Naive thymus-derived CD4-positive, alpha-beta T cell (primary cell): ENCODE results near the gene NCOR2. TPM values are rescaled to one million over a fixed set of nuclear protein-coding genes. Genes with fewer than 3 reads are reported as not detected.

Experiments used
- ATAC-seq: fragments of 150-1000 bp; cut with Tn5 transposase; 2 replicates; pipeline ENCODE4 v1.10.0; 2021; ENCODE audit warnings: mild to moderate bottlenecking, moderate library complexity
- CTCF ChIA-PET: fragments of 350-600 bp; sonication (Branson Sonifier 250); formaldehyde crosslinking; loops from one replicate; lab custom pipeline; 2021; ENCODE audit warnings: antibody characterized with exemption; lab: Charles Lee
- POLR2A ChIA-PET: fragments of 350-600 bp; sonication (Branson Sonifier 250); formaldehyde crosslinking; loops from one replicate; lab custom pipeline; 2021; ENCODE audit warnings: antibody characterized with exemption, inconsistent platforms; lab: Charles Lee
- DNase-seq, 9 donors: peaks; one replicate each; pipeline versions ENCODE4 v3.0.0 to v3.0.0-alpha.2; 2020 to 2022; ENCODE audit warnings: mixed read lengths in 1 of 9
- H3K27ac ChIP-seq: one replicate; pipeline ENCODE4 v1.7.0; 2013; ENCODE audit warnings: mild to moderate bottlenecking, low read depth, low read length, moderate library complexity
- H3K27me3 ChIP-seq, 2 donors: one replicate each; pipeline ENCODE4 v1.7.0; 2013; ENCODE audit warnings: low read length in 2 of 2, mild to moderate bottlenecking in 2 of 2, moderate library complexity in 2 of 2; ENCODE audit not compliant: control insufficient read depth in 2 of 2, insufficient read depth in 2 of 2
- H3K36me3 ChIP-seq, 3 experiments: 1 replicate in 2 of 3; 2 replicates in 1 of 3; pipeline ENCODE4 v1.7.0; 2013; ENCODE audit warnings: low read length in 3 of 3, mild to moderate bottlenecking in 3 of 3, moderate library complexity in 1 of 3; ENCODE audit not compliant: insufficient read depth in 3 of 3, control insufficient read depth in 2 of 3
- H3K4me1 ChIP-seq, 2 donors: one replicate each; pipeline ENCODE4 v1.7.0; 2013; ENCODE audit warnings: low read length in 2 of 2, mild to moderate bottlenecking in 2 of 2, moderate library complexity in 1 of 2; ENCODE audit not compliant: control insufficient read depth in 2 of 2, insufficient read depth in 2 of 2
- H3K4me3 ChIP-seq: 2 replicates; pipeline ENCODE4 v1.7.0; 2013; ENCODE audit warnings: mild to moderate bottlenecking, low read length
- H3K9me3 ChIP-seq, 3 experiments: 1 replicate in 2 of 3; 2 replicates in 1 of 3; pipeline ENCODE4 v1.7.0; 2013; ENCODE audit warnings: low read length in 3 of 3; ENCODE audit not compliant: control insufficient read depth in 2 of 3
- H3K27ac Mint-ChIP-seq, 9 donors: one replicate each; pipeline ENCODE4 v1.8.0; 2020 to 2022; ENCODE audit warnings: mixed read lengths in 9 of 9, mild to moderate bottlenecking in 8 of 9, moderate library complexity in 5 of 9, inconsistent platforms in 2 of 9
- H3K27me3 Mint-ChIP-seq, 5 donors: one replicate each; pipeline ENCODE4 v1.8.0; 2021 to 2022; ENCODE audit warnings: mixed read lengths in 5 of 5, mild to moderate bottlenecking in 1 of 5
- H3K36me3 Mint-ChIP-seq, 5 donors: one replicate each; pipeline ENCODE4 v1.8.0; 2020 to 2022; ENCODE audit warnings: mixed read lengths in 5 of 5, mild to moderate bottlenecking in 3 of 5, inconsistent platforms in 1 of 5
- H3K4me1 Mint-ChIP-seq, 7 donors: one replicate each; pipeline ENCODE4 v1.8.0; 2020 to 2022; ENCODE audit warnings: mixed read lengths in 7 of 7, mild to moderate bottlenecking in 3 of 7, inconsistent platforms in 1 of 7
- H3K4me3 Mint-ChIP-seq, 10 donors: one replicate each; pipeline ENCODE4 v1.8.0; 2020 to 2022; ENCODE audit warnings: mild to moderate bottlenecking in 10 of 10, mixed read lengths in 10 of 10, moderate library complexity in 6 of 10, inconsistent platforms in 2 of 10
- H3K9me3 Mint-ChIP-seq, 11 donors: one replicate each; pipeline ENCODE4 v1.8.0; 2020 to 2022; ENCODE audit warnings: mixed read lengths in 11 of 11, mild to moderate bottlenecking in 4 of 11, inconsistent platforms in 1 of 11, moderate library complexity in 1 of 11
- intact Hi-C, 2 donors: fragments of 100-400 bp; cut with micrococcal nuclease; formaldehyde crosslinking; loops; one replicate each; pipeline ENCODE4 v1.15.1; 2023
- polyA plus RNA-seq, 2 donors: library from polyadenylated mRNA; unstranded; fragments of 300-500 nt; fragmentation: Illumina TruSeq; gene quantifications; one replicate each; pipeline ENCODE4 v1.2.3, GENCODE V29; 2021
- total RNA-seq, 6 experiments: library from RNA in 5 of 6; stranded (reverse) in 5 of 6; gene quantifications; 1 replicate in 5 of 6; 2 replicates in 1 of 6; pipeline ENCODE4 v1.2.3 and lab custom pipeline; 2021 to 2026

NCOR2 gene
- total and polyA plus RNA-seq, 7 experiments from 2014 or later = 5.3 to 194 (median 109) TPM

DNA sequence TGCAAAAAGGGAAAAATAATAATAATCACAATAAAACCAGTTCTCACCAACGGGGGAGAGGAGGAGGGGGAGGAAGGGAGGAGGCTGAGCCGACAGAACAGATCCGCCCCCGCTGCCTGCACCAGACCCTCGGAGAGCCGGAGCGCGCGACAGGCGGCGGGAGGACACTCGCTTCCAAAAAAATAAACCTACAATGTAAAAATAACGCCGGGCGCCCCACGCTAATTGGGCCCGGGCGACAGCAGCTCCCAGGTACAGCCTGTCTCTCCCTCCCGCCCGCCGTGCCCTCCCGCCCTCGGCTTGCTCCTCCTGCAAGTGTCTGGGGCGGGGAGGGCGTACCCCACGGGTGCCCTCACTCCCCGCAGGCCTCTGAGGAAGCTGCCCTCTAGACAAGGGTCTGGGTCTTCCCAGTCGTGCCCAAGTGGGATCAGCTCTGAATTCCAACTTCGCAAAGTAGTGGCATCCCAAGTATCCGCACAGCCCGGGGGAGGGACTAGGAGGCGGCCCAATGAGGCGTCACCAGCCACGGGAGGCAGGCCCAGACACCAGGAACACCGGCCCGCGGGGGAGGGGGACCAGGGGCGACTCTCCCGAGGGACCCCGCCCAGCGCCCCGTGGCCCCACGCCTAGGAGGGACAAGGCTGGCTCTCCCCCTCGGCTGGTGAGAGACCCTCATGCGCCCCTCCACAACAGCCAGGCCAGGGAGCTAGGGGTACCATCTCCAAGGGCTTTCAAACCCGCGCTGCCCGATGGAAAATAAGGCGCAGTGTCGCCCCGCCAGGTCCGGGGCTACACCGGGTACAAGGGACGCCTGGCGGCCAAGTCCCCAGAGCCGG lies 1.0 kb downstream of the NCOR2 start:
- DNase-seq (peak; percentile 53 to 81 (median 61)), ATAC-seq (peak; percentile 58)
- no peaks in the 10 kb centered on the region for H3K36me3 Mint-ChIP-seq
- peak overlapping the region; percentile 64 to 95 (median 88) for H3K27ac Mint-ChIP-seq
- H3K4me3 Mint-ChIP-seq = peak overlapping the region; percentile 84 to 96 (median 94)
- Histone ChIP-seq H3K27me3 (no peaks in the 10 kb centered on the region), H3K36me3 (peaks cover 0 to 7% (median 0%) of the 10 kb centered on the region in 3 experiments), H3K4me3 (peak overlapping the region; percentile 86), H3K27ac (peak overlapping the region; percentile 85), H3K4me1 (peaks cover 6 to 15% of the 10 kb centered on the region in 2 donors), H3K9me3 (no peaks in the 10 kb centered on the region)
- no peaks in the 10 kb centered on the region for H3K9me3 Mint-ChIP-seq
- intact Hi-C loops = loop anchor here (1.0 to 5.0 kb wide), 18 partner anchors 22 to 1599 kb away; partner anchors contain the start of genes ABCB9 (in 1 of the 2), ATP6V0A2 (in 1 of the 2), BRI3BP (in 1 of the 2) and DHX37 (in 1 of the 2)
- ChIA-PET POLR2A (interaction anchor here (1.5 kb wide), 1 partner anchor 44 kb away, joined by 4 read pairs; no protein-coding TSS in a partner anchor), CTCF (no interaction called here)
- no peaks in the 10 kb centered on the region for H3K27me3 Mint-ChIP-seq
- H3K4me1 Mint-ChIP-seq = peaks cover 8 to 57% (median 33%) of the 10 kb centered on the region in 7 donors

GRCh38 chr12:124565656-124566160 lies 1.7 kb downstream of the NCOR2 start:
- DNase-seq = no peak
- peaks cover 13 to 64% (median 40%) of the 10 kb centered on the region in 7 donors for H3K4me1 Mint-ChIP-seq
- Histone ChIP-seq H3K4me1 (peaks cover 6 to 15% of the 10 kb centered on the region in 2 donors), H3K4me3 (peak overlapping the region; percentile 86), H3K36me3 (peaks cover 0 to 7% (median 0%) of the 10 kb centered on the region in 3 experiments), H3K9me3 (no peaks in the 10 kb centered on the region), H3K27me3 (no peaks in the 10 kb centered on the region), H3K27ac (peak overlapping the region; percentile 85)
- intact Hi-C loops = loop anchor here (1.0 to 5.0 kb wide), 18 partner anchors 23 to 1598 kb away; partner anchors contain the start of genes ABCB9 (in 1 of the 2), ATP6V0A2 (in 1 of the 2), BRI3BP (in 1 of the 2) and DHX37 (in 1 of the 2)
- ChIA-PET CTCF (no interaction called here), POLR2A (interaction anchor here (1.5 kb wide), 1 partner anchor 45 kb away, joined by 4 read pairs; no protein-coding TSS in a partner anchor)
- H3K36me3 Mint-ChIP-seq = no peaks in the 10 kb centered on the region
- ATAC-seq = no peak
- no peaks in the 10 kb centered on the region for H3K9me3 Mint-ChIP-seq
- H3K27me3 Mint-ChIP-seq = no peaks in the 10 kb centered on the region
- H3K4me3 Mint-ChIP-seq = peak overlapping the region; percentile 84 to 96 (median 94)
- peak overlapping the region; percentile 16 to 95 (median 82) for H3K27ac Mint-ChIP-seq

DNA sequence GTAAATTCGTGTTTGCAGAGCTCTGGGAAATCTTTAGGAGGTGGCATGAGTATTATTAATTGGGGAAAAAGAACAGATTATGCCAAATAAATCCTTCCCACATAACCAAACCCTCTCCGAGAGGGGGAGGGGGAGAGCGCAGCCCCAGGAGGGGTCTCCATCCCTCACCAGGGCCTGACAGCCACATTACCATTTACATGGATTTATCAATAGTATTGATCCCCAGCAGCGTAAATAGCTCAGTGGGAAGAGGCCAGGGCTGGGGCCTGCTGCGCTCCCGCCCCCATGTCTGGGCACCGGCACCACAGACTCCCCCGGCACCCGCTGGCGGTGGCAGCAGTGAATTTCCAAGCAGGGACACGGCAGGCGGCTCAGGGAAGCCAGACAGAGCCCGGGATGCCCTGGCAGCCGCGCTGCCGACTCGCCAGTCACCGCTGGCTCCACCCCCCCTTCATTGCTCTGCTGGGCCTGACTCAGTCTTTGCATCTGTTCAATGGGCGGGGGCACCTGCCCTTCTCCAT lies 2.4 kb downstream of the NCOR2 start:
- ChIA-PET CTCF (interaction anchor here (0.7 to 1.3 kb wide), 2 partner anchors 10 to 34 kb away, joined by 3 read pairs; no protein-coding TSS in a partner anchor), POLR2A (no interaction called here)
- ATAC-seq = no peak
- DNase-seq = no peak
- H3K36me3 ChIP-seq = peaks cover 0 to 7% (median 0%) of the 10 kb centered on the region in 3 experiments
- H3K36me3 Mint-ChIP-seq = no peaks in the 10 kb centered on the region
- no peaks in the 10 kb centered on the region for H3K9me3 Mint-ChIP-seq
- no peaks in the 10 kb centered on the region for H3K9me3 ChIP-seq
- no peaks in the 10 kb centered on the region for H3K27me3 Mint-ChIP-seq
- peaks cover 6 to 15% of the 10 kb centered on the region in 2 donors for H3K4me1 ChIP-seq
- no peak overlapping the region for H3K27ac ChIP-seq
- no peaks in the 10 kb centered on the region for H3K27me3 ChIP-seq
- peak overlapping the region in 2 of 9 donors; percentile 8 to 75 for H3K27ac Mint-ChIP-seq
- no peak overlapping the region for H3K4me3 ChIP-seq
- peaks cover 13 to 65% (median 43%) of the 10 kb centered on the region in 7 donors for H3K4me1 Mint-ChIP-seq
- H3K4me3 Mint-ChIP-seq = peak overlapping the region; percentile 20 to 96 (median 93)
- intact Hi-C loops = loop anchor here (5.0 kb wide), 7 partner anchors 108 to 1598 kb away; partner anchors contain the start of genes ABCB9 (in 1 of the 2), ATP6V0A2 (in 1 of the 2) and SCARB1 (in 1 of the 2)

GRCh38 chr12:124564232-124564958 lies 3.0 kb downstream of the NCOR2 start:
- Histone ChIP-seq H3K4me1 (peaks cover 6 to 15% of the 10 kb centered on the region in 2 donors), H3K9me3 (no peaks in the 10 kb centered on the region), H3K27ac (peak overlapping the region; percentile 4), H3K27me3 (no peaks in the 10 kb centered on the region), H3K4me3 (no peak overlapping the region), H3K36me3 (peaks cover 0 to 7% (median 0%) of the 10 kb centered on the region in 3 experiments)
- ChIA-PET CTCF (interaction anchor here (0.7 to 1.3 kb wide), 2 partner anchors 10 to 34 kb away, joined by 3 read pairs; no protein-coding TSS in a partner anchor), POLR2A (interaction anchor here (0.9 kb wide), 1 partner anchor 10 kb away, joined by 4 read pairs; no protein-coding TSS in a partner anchor)
- Mint-ChIP-seq H3K36me3 (peaks cover 0 to 6% (median 0%) of the 10 kb centered on the region in 5 donors), H3K27me3 (no peaks in the 10 kb centered on the region), H3K4me3 (peak overlapping the region in 9 of 10 donors; percentile 33 to 93 (median 52)), H3K9me3 (no peaks in the 10 kb centered on the region), H3K27ac (peak overlapping the region in 4 of 9 donors; percentile 25 to 74 (median 62)), H3K4me1 (peaks cover 13 to 70% (median 48%) of the 10 kb centered on the region in 7 donors)
- DNase-seq = no peak
- intact Hi-C loops = no loop called here
- ATAC-seq = no peak

GRCh38 chr12:124563809-124564208 lies 3.6 kb downstream of the NCOR2 start:
- no peak overlapping the region for H3K4me3 ChIP-seq
- intact Hi-C loops = no loop called here
- no peaks in the 10 kb centered on the region for H3K9me3 Mint-ChIP-seq
- H3K27me3 ChIP-seq = no peaks in the 10 kb centered on the region
- peaks cover 0 to 7% (median 0%) of the 10 kb centered on the region in 5 donors for H3K36me3 Mint-ChIP-seq
- ChIA-PET POLR2A (interaction anchor here (0.9 kb wide), 1 partner anchor 9 kb away, joined by 4 read pairs; no protein-coding TSS in a partner anchor), CTCF (interaction anchor here (1.3 kb wide), 1 partner anchor 9 kb away, joined by 3 read pairs; no protein-coding TSS in a partner anchor)
- H3K36me3 ChIP-seq = peaks cover 0 to 7% (median 0%) of the 10 kb centered on the region in 3 experiments
- peak overlapping the region in 9 of 10 donors; percentile 19 to 93 (median 49) for H3K4me3 Mint-ChIP-seq
- peaks cover 13 to 75% (median 53%) of the 10 kb centered on the region in 7 donors for H3K4me1 Mint-ChIP-seq
- peak overlapping the region; percentile 4 for H3K27ac ChIP-seq
- H3K4me1 ChIP-seq = peaks cover 6 to 15% of the 10 kb centered on the region in 2 donors
- H3K27me3 Mint-ChIP-seq = no peaks in the 10 kb centered on the region
- peak overlapping the region in 5 of 9 donors; percentile 11 to 67 (median 42) for H3K27ac Mint-ChIP-seq
- no peak for ATAC-seq
- no peak for DNase-seq
- H3K9me3 ChIP-seq = no peaks in the 10 kb centered on the region
